ENCODE measurements around the gene OR5A2. TPM values are rescaled to one million over a fixed set of nuclear protein-coding genes. Genes with fewer than 3 reads are reported as not detected.
A peak's percentile ranks its signal among the peaks of the same experiment; 100 is the strongest.
"Not testable (repeated sequence)": the region's sequence is repeated elsewhere in the genome, so short reads cannot be mapped to it uniquely, and the experiment has no call there.

The OR5A2 gene, protein sequence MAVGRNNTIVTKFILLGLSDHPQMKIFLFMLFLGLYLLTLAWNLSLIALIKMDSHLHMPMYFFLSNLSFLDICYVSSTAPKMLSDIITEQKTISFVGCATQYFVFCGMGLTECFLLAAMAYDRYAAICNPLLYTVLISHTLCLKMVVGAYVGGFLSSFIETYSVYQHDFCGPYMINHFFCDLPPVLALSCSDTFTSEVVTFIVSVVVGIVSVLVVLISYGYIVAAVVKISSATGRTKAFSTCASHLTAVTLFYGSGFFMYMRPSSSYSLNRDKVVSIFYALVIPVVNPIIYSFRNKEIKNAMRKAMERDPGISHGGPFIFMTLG
- not detected in 2 replicates for total RNA-seq

- DNase-seq (ENCODE audit: low read depth in 2 of 2) = peak in 1 of 2 donors; percentile 40
These were observed at the start of gene OR5A2 for GRCh38 chr11:59426361-59427067. TSS of gene OR5A2 (minus strand) at chr11:59426413. CDS start at chr11:59422953, 3,460 bp downstream.

DNA sequence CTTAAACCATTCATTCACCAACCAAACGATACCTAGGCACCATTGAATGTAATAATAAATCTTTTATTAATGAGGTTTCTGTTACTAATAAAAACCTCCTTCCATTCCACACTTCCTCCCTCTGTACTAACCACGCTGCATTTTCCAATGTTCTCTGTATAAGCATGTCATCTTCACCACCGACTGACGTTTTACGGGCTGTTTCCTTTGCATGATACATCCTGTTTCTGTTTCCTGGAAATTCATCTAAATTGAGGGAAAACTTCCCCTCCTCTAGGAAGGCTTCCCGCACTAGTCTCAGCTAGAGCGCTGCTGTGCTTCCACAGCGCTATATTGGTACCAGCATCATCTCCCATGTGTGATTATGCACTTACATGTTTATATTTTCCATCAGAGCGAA, 49.0 kb upstream of the OR5A2 start:
- peak in 1 of 2 donors; percentile 72 for DNase-seq (ENCODE audit: low read depth in 2 of 2)

DNA sequence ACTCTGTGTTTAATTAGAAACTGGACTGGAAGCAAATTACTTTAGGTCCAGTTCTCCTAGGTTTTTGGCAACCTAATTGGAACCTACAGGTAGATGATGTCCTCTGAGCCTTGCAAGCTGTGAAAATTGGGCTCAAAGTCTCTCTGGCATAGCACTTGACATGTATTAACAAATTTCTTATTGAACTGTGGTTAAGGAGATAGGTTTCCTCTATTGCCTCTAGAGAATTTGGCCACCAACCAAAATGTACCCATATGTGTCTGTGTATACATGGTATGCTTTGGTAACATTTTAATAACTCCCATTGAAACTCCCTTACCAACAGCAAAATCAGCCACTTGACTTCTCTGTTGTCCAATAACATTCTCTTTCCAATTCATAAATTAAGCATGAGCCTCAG, 46.8 kb upstream of the OR5A2 start, which contains the start of gene OR4D10:
Gene OR4D10 (plus strand): TSS at position 301 of the 400 bp plus-strand sequence. CDS start 4,115 bp downstream, outside the sequence.
- no peak for DNase-seq (ENCODE audit: low read depth in 2 of 2)

- DNase-seq (ENCODE audit: low read depth in 2 of 2) = peak; percentile 29 to 100
These were observed 37.0 kb upstream of the OR5A2 start for GRCh38 chr11:59463190-59463641.

DNA sequence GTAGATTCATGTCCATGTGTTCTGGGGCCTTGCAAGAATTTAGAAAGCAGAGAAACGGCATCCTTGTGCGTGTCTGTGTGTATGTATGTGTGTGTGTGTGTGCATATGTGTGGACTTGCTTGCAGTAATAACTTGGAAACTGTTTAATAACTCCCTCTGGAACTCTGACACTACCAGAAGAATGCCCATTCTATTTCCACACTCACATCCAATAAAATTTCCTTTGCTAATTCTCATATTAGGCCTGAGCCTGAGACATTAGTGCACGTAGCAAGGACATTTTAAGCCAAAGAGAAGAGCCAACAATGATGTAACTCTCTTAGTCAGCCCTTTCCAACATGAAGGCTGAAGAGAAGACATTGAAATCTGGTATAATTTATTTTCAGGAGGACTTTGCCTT, 33.7 kb upstream of the OR5A2 start:
- no peak for DNase-seq (ENCODE audit: low read depth in 2 of 2)

- no peak for DNase-seq (ENCODE audit: low read depth in 2 of 2)
These were observed 30.4 kb upstream of the OR5A2 start, which contains the start of gene OR4D6 for GRCh38 chr11:59456661-59457060. TSS of gene OR4D6 (plus strand) at chr11:59456961. CDS start at chr11:59456961, 0 bp downstream.

DNA sequence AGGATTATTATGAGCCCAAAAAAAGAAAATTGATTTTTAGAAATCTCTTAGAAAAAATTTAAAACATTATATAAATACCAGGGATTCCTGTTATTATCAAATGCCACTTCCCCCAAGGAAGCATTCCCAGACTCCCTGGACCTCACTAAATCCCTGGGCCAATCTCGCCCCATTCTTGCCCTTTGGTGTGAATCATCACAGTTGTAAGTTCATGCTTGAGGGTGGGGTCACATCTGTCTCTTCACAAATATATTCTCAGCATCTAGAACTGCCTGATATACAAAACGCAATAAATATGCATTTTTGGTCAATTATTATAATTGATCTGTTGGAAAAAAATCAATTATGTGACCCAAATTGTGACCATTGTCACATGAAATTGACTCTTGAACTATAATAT, 22.3 kb upstream of the OR5A2 start:
- DNase-seq (ENCODE audit: low read depth in 2 of 2) = no peak

DNA sequence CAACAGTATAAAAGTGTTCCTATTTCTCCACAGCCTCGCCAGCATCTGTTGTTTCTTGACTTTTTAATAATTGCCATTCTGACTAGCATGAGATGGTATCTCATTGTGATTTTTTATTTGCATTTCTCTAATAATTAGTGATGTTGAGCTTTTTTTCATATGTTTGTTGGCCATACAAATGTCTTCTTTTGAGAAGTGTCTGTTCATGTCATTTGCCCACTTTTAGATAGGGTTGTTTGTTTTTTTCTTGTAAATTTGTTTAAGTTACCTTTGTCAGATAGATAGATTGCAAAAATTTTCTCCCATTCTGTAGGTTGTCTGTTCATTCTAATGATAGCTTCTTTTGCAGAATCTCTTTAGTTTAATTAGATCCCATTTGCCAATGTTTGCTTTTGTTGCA, 19.4 kb upstream of the OR5A2 start:
- DNase-seq (ENCODE audit: low read depth in 2 of 2) = not testable (repeated sequence)

GRCh38 chr11:59437770-59438169, 11.6 kb upstream of the OR5A2 start:
- no peak for DNase-seq (ENCODE audit: low read depth in 2 of 2)

DNA sequence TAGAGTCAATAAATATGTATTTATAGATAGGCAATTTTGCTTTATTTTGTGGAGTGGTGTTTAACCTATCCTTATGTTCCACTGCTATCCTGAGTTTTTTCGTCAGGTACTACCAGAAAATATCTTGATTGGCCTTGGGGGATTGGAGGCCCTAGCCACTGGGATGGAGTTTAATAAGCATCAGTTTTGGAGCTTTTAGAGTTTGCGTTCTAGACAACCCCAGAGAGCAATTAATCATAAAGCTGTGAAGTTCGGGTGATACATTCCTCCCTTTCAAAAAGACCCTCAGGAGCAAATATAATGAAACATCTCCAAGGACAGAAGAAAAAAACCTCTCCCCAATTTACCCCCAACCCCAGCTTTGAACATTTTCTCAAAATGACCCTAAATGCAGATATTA, 10.0 kb upstream of the OR5A2 start, which contains the start of gene OR5A1:
Gene OR5A1 (plus strand): TSS at position 301 of the 400 bp plus-strand sequence. CDS start 6,700 bp downstream, outside the sequence.
- no peak for DNase-seq (ENCODE audit: low read depth in 2 of 2)

GRCh38 chr11:59429924-59430516, 3.8 kb upstream of the OR5A2 start:
- peak; percentile 56 to 87 for DNase-seq (ENCODE audit: low read depth in 2 of 2)

DNA sequence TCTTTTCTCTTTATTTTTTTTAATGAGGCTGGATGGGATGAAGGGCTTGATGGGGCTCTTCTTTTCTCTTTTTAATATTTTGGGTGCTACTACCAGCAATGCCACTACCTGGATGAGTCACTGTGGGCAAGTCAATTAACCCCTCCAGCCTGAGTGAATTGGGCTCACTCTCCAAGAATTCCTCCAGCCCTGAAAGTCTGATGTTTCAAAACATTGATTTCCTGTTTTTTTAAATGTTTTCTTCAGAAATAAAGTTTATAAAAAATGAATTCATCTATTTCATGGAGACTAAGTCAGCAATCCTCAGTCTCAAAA, 812 bp upstream of the OR5A2 start:
- no peak for DNase-seq (ENCODE audit: low read depth in 2 of 2)

GRCh38 chr11:59425131-59425530, 1.1 kb downstream of the OR5A2 start:
- DNase-seq (ENCODE audit: low read depth in 2 of 2) = no peak

DNA sequence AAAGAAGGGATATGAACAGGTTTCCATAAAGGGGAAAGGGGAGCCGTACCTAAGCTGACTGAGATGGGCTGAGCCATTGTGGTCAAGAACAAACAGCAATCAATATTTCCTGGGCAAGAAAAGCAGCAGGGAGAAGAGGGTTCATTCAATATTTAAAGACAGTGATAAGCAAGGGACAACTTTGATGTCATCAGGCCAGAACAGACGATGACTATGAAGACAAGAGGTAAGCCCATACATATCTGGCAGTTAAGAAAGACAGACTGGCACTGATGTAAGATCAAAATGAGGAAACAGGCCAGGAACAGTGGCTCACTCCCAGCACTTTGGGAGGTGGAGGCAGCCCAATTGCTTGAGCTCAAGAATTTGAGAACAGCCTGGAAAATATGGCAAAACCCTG, 2.4 kb downstream of the OR5A2 start:
- no peak for DNase-seq (ENCODE audit: low read depth in 2 of 2)

DNA sequence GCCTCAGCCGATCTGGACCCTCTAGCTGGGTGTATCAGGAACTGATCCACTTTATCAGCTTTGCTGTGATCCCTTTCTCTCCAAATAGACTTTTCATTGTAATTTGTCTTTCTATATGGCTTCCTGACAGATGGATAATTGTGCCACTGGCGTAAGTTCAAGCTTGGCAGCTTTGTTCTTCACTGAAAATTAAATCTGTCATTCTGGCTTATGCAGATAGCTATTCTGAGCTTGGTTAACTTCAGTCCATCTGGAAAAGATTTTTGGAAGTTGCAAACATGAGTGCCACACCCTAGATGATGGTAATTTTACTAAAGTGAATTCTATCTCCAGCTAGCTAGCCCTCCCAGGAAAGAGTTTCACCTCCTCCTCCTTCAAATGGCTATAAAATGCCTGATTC, 8.1 kb downstream of the OR5A2 start:
- DNase-seq (ENCODE audit: low read depth in 2 of 2) = no peak

DNA sequence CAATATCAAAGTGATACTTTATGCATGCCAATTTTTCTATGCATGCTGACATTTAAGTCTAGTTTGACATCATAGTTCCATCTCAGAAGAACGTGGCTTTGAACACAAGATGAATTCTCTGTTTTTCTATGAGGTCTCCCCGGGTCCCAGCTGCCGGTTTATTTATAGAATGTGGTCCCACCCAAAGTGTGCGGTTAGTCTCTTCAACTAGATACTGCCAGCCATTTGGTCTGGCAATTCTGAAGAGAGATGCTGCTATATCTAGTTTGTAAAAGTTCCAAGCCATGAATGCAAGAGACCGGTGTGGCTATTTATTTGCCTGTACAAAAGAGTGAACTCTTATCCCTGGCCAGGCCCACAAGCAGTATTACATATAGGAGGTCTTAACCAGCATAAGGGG, 9.2 kb downstream of the OR5A2 start:
- DNase-seq (ENCODE audit: low read depth in 2 of 2) = no peak

DNA sequence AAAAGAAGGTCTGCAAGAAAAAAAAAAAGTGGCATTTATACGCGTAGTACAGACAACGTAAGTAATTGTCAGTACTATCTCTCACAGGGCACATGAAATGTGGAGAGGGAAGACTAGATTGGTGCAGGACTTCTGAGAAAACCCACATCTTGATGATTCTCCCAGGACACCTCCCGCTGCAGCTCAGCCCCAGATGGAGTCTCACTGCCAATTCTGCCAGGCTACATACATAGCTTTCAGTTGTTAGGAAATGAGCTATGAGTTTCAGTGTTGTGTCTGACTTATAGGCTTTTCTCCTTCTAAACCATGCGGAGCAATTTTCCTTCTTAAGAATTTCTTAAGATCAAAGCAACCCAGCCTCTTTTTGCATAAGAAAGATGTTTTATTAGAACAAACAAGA, 9.6 kb downstream of the OR5A2 start:
- no peak for DNase-seq (ENCODE audit: low read depth in 2 of 2)

- no peak for DNase-seq (ENCODE audit: low read depth in 2 of 2)
These were observed 11.1 kb downstream of the OR5A2 start for GRCh38 chr11:59415111-59415510.

DNA sequence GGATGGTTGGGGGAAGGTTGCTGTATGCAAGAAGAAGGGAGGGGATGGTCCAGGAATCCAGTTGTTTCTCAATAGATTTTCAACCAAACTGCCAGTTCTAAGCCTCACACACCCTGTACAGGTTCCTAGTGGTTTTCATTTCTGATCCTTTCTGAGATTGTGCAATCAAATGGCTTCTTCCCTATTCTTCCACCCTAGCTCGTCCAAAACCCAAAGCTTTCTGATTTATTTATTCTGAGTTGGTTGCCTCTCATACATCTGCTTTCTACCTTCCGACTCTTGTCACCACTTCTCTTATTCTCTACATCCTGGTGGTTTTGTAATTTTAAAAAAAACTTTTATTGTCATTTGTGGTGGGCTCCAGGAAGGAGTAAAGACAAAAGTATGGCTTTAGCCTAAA, 12.6 kb downstream of the OR5A2 start:
- DNase-seq (ENCODE audit: low read depth in 2 of 2) = no peak

- DNase-seq (ENCODE audit: low read depth in 2 of 2) = no peak
These were observed 22.7 kb downstream of the OR5A2 start for GRCh38 chr11:59403546-59403945.

GRCh38 chr11:59401262-59401552, 25.0 kb downstream of the OR5A2 start:
- no peak for DNase-seq (ENCODE audit: low read depth in 2 of 2)

DNA sequence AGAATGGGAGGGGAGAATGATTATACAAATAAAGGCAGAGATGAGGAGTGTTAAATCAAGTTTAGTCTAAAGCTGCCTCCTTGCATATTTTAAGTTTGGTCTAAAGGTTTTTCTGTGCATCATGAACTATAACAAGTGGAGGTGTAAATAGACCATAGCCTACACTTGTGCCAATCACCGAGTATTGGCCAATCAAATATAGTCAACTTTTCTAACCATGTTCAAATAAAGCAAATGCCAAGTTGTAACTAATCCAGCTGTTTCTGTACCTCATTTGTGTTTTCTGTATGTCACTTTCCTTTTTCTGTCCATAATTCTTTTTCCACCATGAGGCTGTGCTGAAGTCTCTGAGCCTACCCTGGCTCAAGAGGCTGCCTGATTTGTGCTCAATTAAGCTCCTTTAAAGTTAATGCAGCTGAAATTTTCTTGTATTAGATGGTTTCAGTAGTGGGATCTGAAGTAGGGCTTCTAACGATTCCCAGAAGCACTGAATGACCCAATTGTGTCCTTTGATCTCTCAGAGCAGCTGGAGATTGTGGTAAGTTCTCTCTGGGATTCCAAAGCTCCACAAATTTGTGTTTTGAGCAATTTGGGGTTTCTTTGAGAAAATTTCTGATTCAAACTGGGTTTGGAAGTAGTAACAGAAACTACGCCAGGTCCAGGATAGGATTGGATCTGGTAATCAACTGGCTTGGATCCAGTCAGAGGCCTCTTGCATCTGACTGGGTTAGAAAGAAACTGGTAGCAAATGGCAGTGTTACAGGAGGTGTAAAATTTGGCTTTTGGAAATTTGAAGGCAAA, 25.6 kb downstream of the OR5A2 start:
- no peak for DNase-seq (ENCODE audit: low read depth in 2 of 2)
